ENCODE results near the gene KDM6A.
"Not testable (repeated sequence)": the region's sequence is repeated elsewhere in the genome, so short reads cannot be mapped to it uniquely, and the experiment has no call there.

Gene KDM6A

DNA sequence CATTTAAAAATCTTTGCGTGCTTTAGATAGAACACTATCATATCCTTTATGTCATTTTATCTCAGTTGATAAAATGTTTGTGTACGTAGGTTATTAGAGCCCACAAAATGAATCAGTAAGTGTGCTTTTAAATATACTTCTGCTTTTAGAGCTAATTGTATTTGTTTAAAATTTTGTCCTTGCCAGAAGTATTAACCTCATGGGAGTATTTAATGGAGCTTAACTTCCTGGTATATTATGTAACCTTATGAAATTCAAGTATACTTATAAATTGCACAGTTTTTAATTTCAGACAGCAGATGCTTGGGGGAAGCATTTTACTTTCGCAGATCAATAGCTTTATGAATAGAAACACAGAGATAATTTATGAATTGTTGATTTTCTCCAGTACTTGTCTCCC lies 237.5 kb downstream of the KDM6A start:
- no peak for DNase-seq (ENCODE audit: low read depth)

- DNase-seq (ENCODE audit: low read depth): no peak
These were observed 253.2 kb downstream of the KDM6A start for GRCh38 chrX:45126158-45126557.

DNA sequence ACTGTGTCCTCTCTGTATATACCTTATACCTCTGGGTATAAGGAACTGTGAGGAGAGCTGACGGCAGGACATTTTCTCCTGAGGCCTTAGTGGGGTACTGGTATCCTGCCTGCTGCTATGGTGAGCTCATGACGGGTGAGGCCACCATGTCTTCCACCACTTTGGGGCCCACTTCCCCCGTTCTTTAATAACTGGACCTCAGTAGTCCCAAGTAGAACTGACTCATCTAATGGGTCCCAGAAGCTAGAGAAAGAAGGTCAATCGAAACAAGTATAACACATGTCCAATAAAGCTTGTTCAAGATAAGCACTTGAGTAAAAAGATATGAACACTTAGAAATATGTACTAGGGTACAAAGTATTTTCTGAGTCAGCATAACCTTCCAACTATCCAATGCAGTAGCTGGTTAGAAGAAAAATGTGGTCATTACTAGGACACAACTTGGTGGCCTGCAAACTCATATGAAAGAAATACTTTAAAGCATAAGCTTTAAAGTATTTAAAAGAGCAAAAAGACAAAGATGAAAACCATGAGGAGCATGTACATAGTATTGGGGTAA lies 256.0 kb downstream of the KDM6A start:
- no peak for DNase-seq (ENCODE audit: low read depth)

DNA sequence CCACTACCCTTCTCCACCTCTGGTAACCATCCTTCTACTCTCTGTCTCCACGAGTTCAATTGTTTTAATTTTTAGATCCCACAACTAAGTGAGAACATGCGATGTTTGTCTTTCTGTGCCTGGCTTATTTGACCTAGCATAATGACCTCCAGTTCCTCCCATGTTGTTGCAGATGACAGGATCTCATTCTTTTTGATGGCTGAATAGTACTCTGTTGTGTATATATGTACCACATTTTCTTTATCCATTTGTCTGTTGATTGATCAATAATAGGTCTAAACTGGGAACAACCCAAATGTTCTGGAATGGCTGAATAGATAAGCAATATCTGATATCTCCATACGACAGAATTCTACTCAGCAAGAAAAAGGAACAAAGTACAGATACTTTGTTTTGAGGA lies 260.5 kb downstream of the KDM6A start:
- DNase-seq (ENCODE audit: low read depth): no peak

GRCh38 chrX:45134315-45134731 lies 261.3 kb downstream of the KDM6A start:
- DNase-seq (ENCODE audit: low read depth): no peak

- DNase-seq (ENCODE audit: low read depth): no peak
These were observed 261.8 kb downstream of the KDM6A start for GRCh38 chrX:45134775-45135174.

DNA sequence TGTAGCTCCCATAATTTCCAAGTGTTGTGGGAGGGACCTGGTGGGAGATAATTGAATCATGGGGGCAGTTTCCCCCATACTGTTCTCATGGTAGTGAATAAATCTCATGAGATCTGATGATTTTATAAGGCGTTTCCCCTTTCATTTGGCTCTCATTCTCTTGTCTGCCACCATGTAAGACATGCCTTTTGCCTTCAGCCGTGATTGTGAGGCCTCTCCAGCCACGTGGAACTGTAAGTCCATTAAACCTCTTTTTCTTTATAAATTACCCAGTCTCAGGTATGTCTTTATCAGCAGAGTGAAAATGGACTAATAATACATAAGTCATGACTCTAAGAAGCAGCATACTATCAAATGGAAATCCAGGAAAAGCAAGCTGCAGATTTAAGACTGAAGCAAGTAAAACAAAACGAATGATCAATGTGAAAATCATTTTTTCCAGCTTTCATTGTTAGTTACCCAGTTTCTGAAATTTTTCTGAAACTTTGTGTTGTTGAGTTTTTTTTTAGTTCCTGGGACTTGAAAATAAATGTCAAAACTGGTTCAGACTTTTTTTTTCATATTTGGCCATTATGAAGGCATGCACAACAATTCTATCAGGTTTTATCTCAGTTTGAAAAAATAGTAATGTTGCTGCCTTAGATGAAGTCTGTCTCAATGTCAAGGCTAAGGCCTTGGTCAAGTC lies 262.5 kb downstream of the KDM6A start:
- not testable (repeated sequence) for DNase-seq (ENCODE audit: low read depth)

GRCh38 chrX:45137531-45137930 lies 264.5 kb downstream of the KDM6A start:
- DNase-seq (ENCODE audit: low read depth): no peak

- DNase-seq (ENCODE audit: low read depth): no peak
These were observed 265.5 kb downstream of the KDM6A start for GRCh38 chrX:45138525-45138924.

GRCh38 chrX:45140812-45141211 lies 267.8 kb downstream of the KDM6A start:
- DNase-seq (ENCODE audit: low read depth): no peak

DNA sequence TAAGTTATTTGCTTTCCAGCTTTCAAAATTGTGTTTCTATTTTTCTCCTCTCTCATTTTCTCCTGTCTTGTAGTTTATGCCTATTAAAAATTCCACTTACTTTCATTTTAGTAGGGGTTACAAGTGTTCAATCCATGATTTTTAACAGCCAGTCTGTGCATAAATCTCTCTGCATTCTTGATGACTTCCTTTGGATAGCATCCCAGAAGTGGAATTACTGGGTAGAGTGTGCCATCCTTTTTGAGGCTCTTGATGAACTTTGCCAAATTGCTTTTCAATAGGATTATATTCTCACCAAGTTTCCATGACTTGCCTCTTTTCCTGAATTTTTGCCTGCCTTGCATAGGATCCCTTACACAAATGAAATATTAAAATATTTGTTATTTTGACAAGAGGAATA lies 269.2 kb downstream of the KDM6A start:
- DNase-seq (ENCODE audit: low read depth): no peak

DNA sequence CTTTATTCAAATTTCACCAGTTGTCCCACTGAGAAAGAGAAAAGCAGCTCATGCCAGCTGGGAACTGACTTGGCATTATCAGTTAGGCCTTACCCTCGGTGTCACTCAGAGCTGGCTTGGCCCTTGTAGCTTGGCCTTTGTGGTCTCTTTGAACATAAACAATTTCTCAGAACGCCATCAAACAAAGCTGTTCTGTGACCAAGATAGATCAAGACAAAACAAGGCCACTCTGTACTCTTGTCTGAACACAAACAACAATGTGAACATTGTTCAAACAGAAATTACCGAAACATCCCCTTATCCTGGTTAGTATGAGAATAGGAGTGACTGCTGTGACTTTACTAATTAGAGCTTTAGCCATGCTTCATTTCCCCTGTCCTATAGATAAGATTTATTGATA lies 270.5 kb downstream of the KDM6A start:
- DNase-seq (ENCODE audit: low read depth): no peak

DNA sequence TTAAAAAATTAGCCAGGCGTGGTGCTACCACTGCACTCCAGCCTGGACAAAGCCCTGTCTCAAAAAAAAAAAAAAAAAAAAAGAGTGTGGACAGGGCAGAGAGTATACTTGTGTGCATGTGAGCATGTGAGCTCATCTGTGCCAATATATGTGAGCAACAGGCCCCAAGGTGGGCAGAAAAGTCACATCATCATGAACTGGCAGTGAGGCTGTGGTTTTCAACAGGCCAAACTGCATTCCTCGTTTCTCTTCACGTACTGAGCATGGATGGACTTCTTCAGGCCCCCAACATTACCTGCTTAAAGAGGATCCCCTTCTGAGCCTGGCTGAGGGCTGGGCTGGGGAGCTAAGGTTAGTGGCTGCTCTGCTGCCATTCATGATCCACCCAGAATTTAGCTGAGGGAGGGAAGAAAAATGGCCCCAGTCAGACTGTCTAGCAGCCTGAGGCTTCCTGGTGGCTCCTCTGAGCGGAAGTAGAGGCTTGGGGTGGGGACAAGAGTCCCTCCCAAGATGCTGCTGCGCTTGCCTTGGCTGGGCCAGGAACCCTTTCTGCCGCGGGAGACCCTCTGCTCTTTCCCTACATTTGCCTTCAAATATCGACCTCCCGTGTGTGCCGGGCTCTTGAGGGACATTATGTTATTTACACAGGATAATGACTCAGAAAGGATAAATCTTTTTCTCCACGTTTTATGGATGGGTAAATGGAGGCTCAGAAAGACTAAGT lies 272.7 kb downstream of the KDM6A start:
- DNase-seq (ENCODE audit: low read depth): no peak

DNA sequence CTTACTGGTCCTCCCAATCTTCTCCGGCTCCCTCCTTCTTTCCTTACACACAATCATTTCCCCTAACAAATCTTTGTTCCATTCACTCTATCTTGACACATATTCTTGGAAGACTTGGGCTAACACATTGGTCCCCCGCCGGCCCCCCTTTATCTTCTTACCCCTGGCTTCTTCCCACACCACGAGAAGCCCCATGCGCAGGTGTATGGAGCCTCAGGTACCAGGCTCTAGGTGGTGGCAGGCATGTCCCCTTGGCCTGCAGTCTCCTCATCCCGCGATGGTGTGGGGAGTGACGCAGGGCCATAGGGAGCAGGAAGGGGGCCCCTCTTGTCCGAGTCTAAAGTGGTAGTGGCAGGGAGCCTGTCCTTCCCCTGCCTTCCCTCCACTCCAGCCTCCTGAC lies 277.8 kb downstream of the KDM6A start:
- no peak for DNase-seq (ENCODE audit: low read depth)

GRCh38 chrX:45154033-45154360 lies 281.0 kb downstream of the KDM6A start:
- no peak for DNase-seq (ENCODE audit: low read depth)

GRCh38 chrX:45154462-45154861 lies 281.5 kb downstream of the KDM6A start:
- no peak for DNase-seq (ENCODE audit: low read depth)

GRCh38 chrX:45157647-45158046 lies 284.7 kb downstream of the KDM6A start:
- DNase-seq (ENCODE audit: low read depth): no peak

Data from stimulated activated CD8-positive, alpha-beta memory T cell treated with anti-CD3 and anti-CD28 coated beads, Interleukin-12 subunit alpha, Interleukin-12 subunit beta, amount 100 ng/mL, for 1 hour (primary cell).